Putamen (tissue), 1 donor: ENCODE data around the gene LSM2.
"Not testable (repeated sequence)": the region's sequence is repeated elsewhere in the genome, so short reads cannot be mapped to it uniquely, and the experiment has no call there.

Experiments used
- DNase-seq: peaks from one replicate; pipeline ENCODE4 v3.0.0-alpha.2; 2016; ENCODE audit warnings: low spot score

LSM2 gene

GRCh38 chr6:31827286-31828079, 20.7 kb upstream of the LSM2 start, which contains the start of gene HSPA1B:
Gene HSPA1B, plus strand, starts transcription at chr6:31827738. Its CDS starts 213 bp downstream, at chr6:31827951.
- peak; percentile 98 for DNase-seq

GRCh38 chr6:31826793-31827285, 20.1 kb upstream of the LSM2 start:
- no peak for DNase-seq

- DNase-seq: no peak
Observed at GRCh38 chr6:31825553-31825952, 18.8 kb upstream of the LSM2 start.

GRCh38 chr6:31823592-31824196, 16.9 kb upstream of the LSM2 start:
- DNase-seq: not testable (repeated sequence)

GRCh38 chr6:31822036-31822821, 15.5 kb upstream of the LSM2 start:
- peak; percentile 82 for DNase-seq

GRCh38 chr6:31821301-31822035, 14.7 kb upstream of the LSM2 start:
- DNase-seq: peak; percentile 70

- DNase-seq: not testable (repeated sequence)
Observed at GRCh38 chr6:31820399-31820798, 13.6 kb upstream of the LSM2 start.

GRCh38 chr6:31819871-31820299, 13.1 kb upstream of the LSM2 start:
- no peak for DNase-seq

GRCh38 chr6:31817929-31818511, 11.3 kb upstream of the LSM2 start:
- peak; percentile 38 for DNase-seq

- DNase-seq: peak; percentile 46
Observed at GRCh38 chr6:31817133-31817928, 10.6 kb upstream of the LSM2 start.

- DNase-seq: peak; percentile 97
Observed at GRCh38 chr6:31815025-31815838, 8.5 kb upstream of the LSM2 start, which contains the start of the genes HSPA1A and HSPA1L. Gene HSPA1A, plus strand, starts transcription at chr6:31815543. Its CDS starts 214 bp downstream, at chr6:31815757. Gene HSPA1L, minus strand, starts transcription at chr6:31815283. Its CDS starts 3,311 bp downstream, at chr6:31811972.

GRCh38 chr6:31814677-31815024, 7.9 kb upstream of the LSM2 start:
- peak; percentile 98 for DNase-seq

GRCh38 chr6:31813465-31813849, 6.7 kb upstream of the LSM2 start:
- no peak for DNase-seq

- no peak for DNase-seq
Observed at GRCh38 chr6:31811645-31812044, 4.9 kb upstream of the LSM2 start.

- not testable (repeated sequence) for DNase-seq
Observed at GRCh38 chr6:31808599-31808998, 1.8 kb upstream of the LSM2 start.

GRCh38 chr6:31805939-31806469, 762 bp downstream of the LSM2 start:
- no peak for DNase-seq

- DNase-seq: not testable (repeated sequence)
Observed at GRCh38 chr6:31801031-31801927, 5.5 kb downstream of the LSM2 start.

- no peak for DNase-seq
Observed at GRCh38 chr6:31799781-31800180, 7.0 kb downstream of the LSM2 start.
